Kidney epithelial cell (primary cell): ENCODE results near the gene MMP10. TPM values are rescaled to one million over a fixed set of nuclear protein-coding genes. Genes with fewer than 3 reads are reported as not detected.

ENCODE experiments used
- DNase-seq: peaks from one replicate; pipeline ENCODE4 v3.0.0-alpha.2; 2010; ENCODE audit warnings: low read depth
- H3K27me3 ChIP-seq: 2 replicates; pipeline ENCODE4 v1.6.0; 2011; ENCODE audit warnings: low read length; ENCODE audit not compliant: control insufficient read depth, insufficient read depth
- H3K36me3 ChIP-seq: 2 replicates; pipeline ENCODE4 v1.5.1; 2011; ENCODE audit warnings: low read length; ENCODE audit not compliant: control insufficient read depth, insufficient read depth
- H3K4me3 ChIP-seq: 2 replicates; pipeline ENCODE4 v1.5.1; 2011; ENCODE audit warnings: low read depth, mild to moderate bottlenecking, control low read depth, low read length
- total RNA-seq: library from RNA; depleted of rRNA; stranded (reverse); fragments of >200 nt; gene quantifications from 2 replicates; pipeline ENCODE4 v1.2.3, GENCODE V29; 2015
- TF ChIP-seq, protein P1 (sequence below): IDR thresholded peaks from 2 replicates; pipeline ENCODE4 v1.5.1; 2011; ENCODE audit warnings: mild to moderate bottlenecking, moderate library complexity, low read length, control low read depth, inconsistent platforms; ENCODE audit not compliant: insufficient read depth, poor library complexity, severe bottlenecking

The MMP10 gene
- total RNA-seq, 1 donor from 2014 or later: 8.7 TPM

DNA sequence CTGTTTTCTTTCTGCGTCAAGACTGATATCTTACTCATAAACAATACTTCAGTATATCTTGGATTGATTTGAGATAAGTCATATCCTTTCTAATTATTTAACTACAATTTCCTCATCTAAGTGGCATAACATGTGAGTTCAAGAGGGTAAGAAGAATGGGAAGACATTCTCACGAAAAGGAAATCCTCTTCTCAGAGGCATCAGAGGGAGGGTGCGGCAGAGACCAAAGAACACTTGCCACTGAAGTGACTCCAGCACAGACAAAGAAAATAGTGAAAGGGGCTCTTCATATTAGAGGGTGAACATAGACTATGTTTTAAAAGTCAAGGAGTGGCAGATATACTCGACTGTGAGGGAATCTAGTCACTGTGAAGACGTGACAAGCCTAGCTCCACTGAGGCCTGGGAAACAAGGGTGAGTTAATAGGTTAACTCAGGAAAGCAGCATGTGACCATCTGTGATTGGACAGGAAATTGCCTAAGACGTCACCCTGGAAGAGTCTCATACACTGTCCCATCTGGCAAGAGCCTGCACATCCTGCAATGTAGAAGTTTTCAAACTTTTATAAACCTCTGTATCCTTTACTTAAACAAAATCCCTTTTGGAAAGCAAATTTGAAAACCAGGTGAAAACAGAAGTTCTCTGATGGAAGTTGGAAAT, 19.4 kb upstream of the MMP10 start:
- DNase-seq: no peak
- TF ChIP-seq, protein P1, sequence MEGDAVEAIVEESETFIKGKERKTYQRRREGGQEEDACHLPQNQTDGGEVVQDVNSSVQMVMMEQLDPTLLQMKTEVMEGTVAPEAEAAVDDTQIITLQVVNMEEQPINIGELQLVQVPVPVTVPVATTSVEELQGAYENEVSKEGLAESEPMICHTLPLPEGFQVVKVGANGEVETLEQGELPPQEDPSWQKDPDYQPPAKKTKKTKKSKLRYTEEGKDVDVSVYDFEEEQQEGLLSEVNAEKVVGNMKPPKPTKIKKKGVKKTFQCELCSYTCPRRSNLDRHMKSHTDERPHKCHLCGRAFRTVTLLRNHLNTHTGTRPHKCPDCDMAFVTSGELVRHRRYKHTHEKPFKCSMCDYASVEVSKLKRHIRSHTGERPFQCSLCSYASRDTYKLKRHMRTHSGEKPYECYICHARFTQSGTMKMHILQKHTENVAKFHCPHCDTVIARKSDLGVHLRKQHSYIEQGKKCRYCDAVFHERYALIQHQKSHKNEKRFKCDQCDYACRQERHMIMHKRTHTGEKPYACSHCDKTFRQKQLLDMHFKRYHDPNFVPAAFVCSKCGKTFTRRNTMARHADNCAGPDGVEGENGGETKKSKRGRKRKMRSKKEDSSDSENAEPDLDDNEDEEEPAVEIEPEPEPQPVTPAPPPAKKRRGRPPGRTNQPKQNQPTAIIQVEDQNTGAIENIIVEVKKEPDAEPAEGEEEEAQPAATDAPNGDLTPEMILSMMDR: no peak
- Histone ChIP-seq H3K36me3 (no peaks in the 10 kb centered on the region), H3K27me3 (no peaks in the 10 kb centered on the region), H3K4me3 (no peak overlapping the region)

DNA sequence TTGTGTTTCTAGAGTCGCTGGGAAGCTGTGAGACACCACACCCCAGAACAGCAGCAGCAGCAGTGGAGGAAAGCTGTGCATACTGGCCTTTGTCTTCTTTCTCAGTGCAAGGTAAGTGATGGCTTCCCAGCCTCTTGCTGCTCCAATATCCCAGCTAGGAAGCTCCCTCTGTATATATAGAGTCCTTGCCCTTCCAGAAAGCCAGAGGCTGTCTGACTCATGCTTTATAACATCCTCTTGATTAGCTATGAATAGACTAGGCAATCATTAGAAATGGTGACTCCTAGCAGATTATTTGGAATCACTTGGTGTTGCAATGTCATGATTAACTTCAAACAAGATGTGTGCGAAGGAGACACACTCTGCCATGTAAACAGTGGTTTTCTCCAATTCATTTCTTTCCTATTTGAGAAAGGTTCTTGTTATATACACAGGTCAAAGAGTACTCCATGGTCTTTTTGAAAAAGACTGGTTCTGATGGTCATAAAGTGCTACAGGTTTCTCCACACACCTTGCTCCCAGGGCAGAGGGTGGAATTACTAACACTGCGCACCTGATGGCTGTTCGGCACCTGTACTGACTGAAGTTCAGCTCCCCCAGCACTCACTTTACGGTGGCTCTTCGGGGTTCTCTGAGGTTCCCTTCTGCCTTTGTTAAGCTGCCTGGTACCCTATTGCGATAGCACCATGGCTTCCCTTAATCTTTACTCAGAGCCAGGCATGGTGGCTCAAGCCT, 17.8 kb upstream of the MMP10 start, which contains the start of gene MMP1:
Gene MMP1 (minus strand): TSS at position 149 of the 735 bp plus-strand sequence. CDS start 68 bp downstream, at position 81.
- Histone ChIP-seq H3K36me3 (no peaks in the 10 kb centered on the region), H3K27me3 (no peaks in the 10 kb centered on the region), H3K4me3 (no peak within 1 kb of the TSS)
- DNase-seq: peak; percentile 47
- TF ChIP-seq, protein P1: no peak

DNA sequence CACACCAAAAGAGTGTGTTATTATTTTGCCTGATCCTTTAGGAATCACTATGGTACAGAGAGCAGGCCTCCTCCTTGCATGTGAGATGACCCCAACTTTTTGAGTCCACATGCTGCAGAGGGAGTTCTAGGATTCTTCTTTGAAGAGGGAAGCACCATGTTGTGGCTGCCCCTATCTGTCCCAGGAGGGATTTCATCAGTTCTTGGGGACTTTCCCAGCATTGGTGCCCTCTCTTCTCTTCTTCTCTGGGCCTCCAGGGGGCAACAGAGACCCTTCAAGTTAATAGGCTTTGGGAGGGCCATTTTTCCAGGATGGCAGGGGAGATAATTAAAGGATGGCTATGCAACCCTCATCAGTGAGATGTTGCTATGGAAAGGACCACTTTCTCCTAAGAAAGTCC, 14.0 kb upstream of the MMP10 start:
- TF ChIP-seq, protein P1: peak; percentile 45
- Histone ChIP-seq H3K36me3 (no peaks in the 10 kb centered on the region), H3K27me3 (no peaks in the 10 kb centered on the region), H3K4me3 (no peak overlapping the region)
- no peak for DNase-seq

DNA sequence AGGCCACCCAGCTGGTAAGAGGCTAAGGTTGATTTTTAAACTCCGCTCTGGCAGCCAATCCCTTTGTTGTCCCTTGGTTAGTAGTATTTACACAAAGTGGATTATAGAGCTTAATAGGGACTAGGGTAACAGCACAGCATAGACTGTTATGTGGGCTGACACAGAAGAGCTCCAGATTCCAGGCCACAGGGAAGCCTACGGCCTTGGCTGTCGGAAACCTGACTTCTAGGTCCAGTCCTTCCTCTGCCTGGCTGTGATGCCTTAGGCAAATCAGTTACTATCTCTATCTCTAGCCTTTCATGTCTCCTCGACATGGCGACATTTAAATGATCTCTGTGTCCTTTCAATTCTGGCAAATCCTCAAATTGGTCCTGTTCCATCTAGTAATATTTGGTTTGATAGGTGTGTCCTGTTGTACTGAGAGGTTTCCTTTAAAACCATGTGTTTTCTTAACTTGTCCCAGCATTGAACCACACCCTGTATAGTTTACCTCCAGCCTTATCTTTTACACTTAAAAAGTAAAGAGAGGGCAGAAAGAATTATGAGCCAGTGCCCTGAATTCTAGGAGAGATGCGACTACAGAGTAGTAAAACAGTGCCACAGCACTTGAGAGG, 13.4 kb upstream of the MMP10 start:
- Histone ChIP-seq H3K27me3 (no peaks in the 10 kb centered on the region), H3K4me3 (no peak overlapping the region), H3K36me3 (no peaks in the 10 kb centered on the region)
- no peak for DNase-seq
- TF ChIP-seq, protein P1: no peak

DNA sequence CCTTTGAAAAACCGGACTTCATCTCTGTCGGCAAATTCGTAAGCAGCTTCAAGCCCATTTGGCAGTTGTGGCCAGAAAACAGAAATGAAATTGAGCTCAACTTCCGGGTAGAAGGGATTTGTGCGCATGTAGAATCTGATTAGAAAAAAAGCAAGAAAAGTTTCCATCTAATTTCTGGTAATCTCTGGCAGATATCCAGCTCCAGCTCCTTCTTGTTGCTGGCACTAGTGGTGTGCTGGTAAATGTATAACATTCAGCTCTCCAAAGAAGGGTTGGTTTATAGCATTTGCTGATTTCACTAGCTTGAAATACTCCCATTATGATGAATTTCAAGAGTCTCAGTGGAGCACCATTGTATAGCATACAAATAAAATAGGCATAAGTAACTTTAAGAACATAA, 12.2 kb upstream of the MMP10 start:
- TF ChIP-seq, protein P1: no peak
- H3K36me3 ChIP-seq: no peaks in the 10 kb centered on the region
- no peak for DNase-seq
- H3K4me3 ChIP-seq: no peak overlapping the region
- H3K27me3 ChIP-seq: no peaks in the 10 kb centered on the region
